Lower lobe of right lung (tissue), 2 donors: ENCODE measurements around the gene FANCC. TPM values are rescaled to one million over a fixed set of nuclear protein-coding genes. Genes with fewer than 3 reads are reported as not detected.

Experiments
- ATAC-seq, 2 donors: fragments of 200-7000 bp; cut with Tn5 transposase; one replicate each; pipeline ENCODE4 v1.9.1; 2020 to 2022; ENCODE audit warnings: mild to moderate bottlenecking in 2 of 2, moderate library complexity in 2 of 2
- DNase-seq: peaks from one replicate; pipeline ENCODE4 v3.0.0-alpha.2; 2020
- H3K27ac ChIP-seq: fragments of 200-600 bp; one replicate; pipeline ENCODE4 v1.8.0; 2022
- H3K27me3 ChIP-seq: fragments of 200-600 bp; one replicate; pipeline ENCODE4 v1.8.0; 2022; ENCODE audit warnings: low read depth
- H3K36me3 ChIP-seq: fragments of 200-600 bp; one replicate; pipeline ENCODE4 v1.8.0; 2022; ENCODE audit warnings: mild to moderate bottlenecking
- H3K4me1 ChIP-seq: fragments of 200-600 bp; one replicate; pipeline ENCODE4 v1.8.0; 2022
- H3K4me3 ChIP-seq: fragments of 200-600 bp; one replicate; pipeline ENCODE4 v1.8.0; 2022; ENCODE audit warnings: mild to moderate bottlenecking
- H3K9me3 ChIP-seq: fragments of 200-600 bp; one replicate; pipeline ENCODE4 v1.8.0; 2022
- CTCF ChIP-seq: fragments of 200-600 bp; IDR thresholded peaks from one replicate; pipeline ENCODE4 v1.8.0; 2022; ENCODE audit warnings: antibody characterized with exemption, mild to moderate bottlenecking
- intact Hi-C: fragments of 100-400 bp; cut with DNase I; formaldehyde crosslinking; loops from one replicate; pipeline ENCODE4 v1.11.0; 2022
- total RNA-seq: library from RNA; stranded (reverse); fragmentation: NEBNext Ultra II Directional; extraction: Animal tissue kit (Norgen Biotek cat#: 25700); gene quantifications from one replicate; pipeline ENCODE4 v1.2.1, GENCODE V29; 2021
- donor health status: DM: no; HTN: yes; CAD: no; lungs with severe emphysema.

Gene FANCC
- total RNA-seq, 1 donor from 2014 or later, result 11.3 TPM

- peak; percentile 2 to 11 for ATAC-seq
- DNase-seq, result no peak
- Histone ChIP-seq H3K4me1 (peaks cover 52% of the 10 kb centered on the region), H3K4me3 (no peak overlapping the region), H3K27me3 (no peaks in the 10 kb centered on the region), H3K9me3 (no peaks in the 10 kb centered on the region), H3K27ac (peak overlapping the region; percentile 37), H3K36me3 (peaks cover 66% of the 10 kb centered on the region)
- intact Hi-C loops, result no loop called here
- TF ChIP-seq CTCF, result no peak
Observed at GRCh38 chr9:95079461-95079860, 238.0 kb downstream of the FANCC start.

GRCh38 chr9:95078939-95079338, 238.6 kb downstream of the FANCC start:
- Histone ChIP-seq H3K27me3 (no peaks in the 10 kb centered on the region), H3K4me1 (peaks cover 53% of the 10 kb centered on the region), H3K27ac (peak overlapping the region; percentile 37), H3K4me3 (no peak overlapping the region), H3K36me3 (peaks cover 61% of the 10 kb centered on the region), H3K9me3 (no peaks in the 10 kb centered on the region)
- peak; percentile 87 to 92 for ATAC-seq
- DNase-seq, result peak; percentile 73
- intact Hi-C loops, result no loop called here
- peak; percentile 17 for TF ChIP-seq CTCF

- no peaks in the 10 kb centered on the region for H3K27me3 ChIP-seq
- TF ChIP-seq CTCF, result no peak
- ATAC-seq (peak in 1 of 2 donors; percentile 12), DNase-seq (no peak)
- H3K27ac ChIP-seq, result peak overlapping the region; percentile 37
- no peaks in the 10 kb centered on the region for H3K9me3 ChIP-seq
- intact Hi-C loops, result no loop called here
- H3K4me3 ChIP-seq, result no peak overlapping the region
- H3K4me1 ChIP-seq, result peaks cover 53% of the 10 kb centered on the region
- H3K36me3 ChIP-seq, result peaks cover 57% of the 10 kb centered on the region
Observed at GRCh38 chr9:95078511-95078910, 239.0 kb downstream of the FANCC start.

- ATAC-seq, result no peak
- Histone ChIP-seq H3K9me3 (no peaks in the 10 kb centered on the region), H3K4me1 (peaks cover 56% of the 10 kb centered on the region), H3K27ac (peak overlapping the region; percentile 37), H3K36me3 (peaks cover 53% of the 10 kb centered on the region), H3K27me3 (no peaks in the 10 kb centered on the region), H3K4me3 (no peak overlapping the region)
- TF ChIP-seq CTCF, result no peak
- intact Hi-C loops, result no loop called here
- DNase-seq, result no peak
Observed at GRCh38 chr9:95077766-95078370, 239.6 kb downstream of the FANCC start.

- H3K27ac ChIP-seq, result peak overlapping the region; percentile 37
- H3K9me3 ChIP-seq, result no peaks in the 10 kb centered on the region
- H3K4me3 ChIP-seq, result no peak overlapping the region
- intact Hi-C loops, result no loop called here
- ATAC-seq (no peak), DNase-seq (no peak)
- peaks cover 46% of the 10 kb centered on the region for H3K36me3 ChIP-seq
- no peaks in the 10 kb centered on the region for H3K27me3 ChIP-seq
- peaks cover 60% of the 10 kb centered on the region for H3K4me1 ChIP-seq
- no peak for TF ChIP-seq CTCF
Observed at GRCh38 chr9:95077053-95077765, 240.3 kb downstream of the FANCC start.
